Stimulated activated CD8-positive, alpha-beta memory T cell treated with anti-CD3 and anti-CD28 coated beads, Interleukin-4, amount 100 ng/mL, for 24 hours (primary cell): ENCODE results near the gene GALNS.
"Not testable (repeated sequence)": the region's sequence is repeated elsewhere in the genome, so short reads cannot be mapped to it uniquely, and the experiment has no call there.

Experiments used
- DNase-seq: peaks from one replicate; pipeline ENCODE4 v3.0.0-alpha.2; 2020; ENCODE audit warnings: low read depth

GALNS gene

DNA sequence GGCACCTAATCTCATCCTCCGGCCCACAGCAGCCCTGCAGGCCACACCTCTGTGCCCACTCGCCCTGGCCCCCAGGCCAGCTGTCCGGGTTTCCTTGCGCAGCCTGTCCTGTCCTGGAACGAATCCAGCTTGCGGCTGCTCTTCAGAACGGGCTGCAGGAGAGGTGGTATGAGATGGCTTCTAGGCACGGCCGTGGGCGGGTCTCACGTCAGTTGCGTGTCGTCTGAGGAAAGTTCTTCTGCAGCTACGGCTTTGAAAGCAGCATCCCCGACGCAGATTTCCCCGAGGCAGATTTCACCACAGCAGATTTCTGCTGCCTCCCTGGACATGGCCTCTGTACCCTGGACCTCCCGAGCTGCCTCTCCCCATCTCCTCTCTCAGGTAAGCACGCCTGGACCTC lies 18.2 kb downstream of the GALNS start:
- no peak for DNase-seq

DNA sequence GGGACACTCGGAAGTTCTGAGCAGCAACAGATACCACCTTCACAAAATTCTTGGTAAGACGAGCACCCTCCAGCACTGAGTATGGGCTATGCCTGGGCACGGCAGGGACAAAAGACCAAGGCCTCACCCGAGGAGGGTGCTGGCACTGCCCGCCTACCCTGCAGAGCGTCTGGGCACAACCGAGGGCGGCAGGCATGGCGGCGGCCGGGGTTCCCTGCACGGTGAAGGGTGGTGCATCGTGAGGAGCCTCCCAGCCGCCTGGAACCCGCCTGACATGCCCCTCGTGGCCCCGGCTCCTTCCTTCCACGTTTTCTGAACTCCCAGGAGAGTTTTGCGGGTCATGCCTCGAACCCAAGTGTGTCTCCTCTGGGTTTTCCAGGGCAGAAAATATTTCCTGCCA lies 18.9 kb downstream of the GALNS start:
- no peak for DNase-seq

DNA sequence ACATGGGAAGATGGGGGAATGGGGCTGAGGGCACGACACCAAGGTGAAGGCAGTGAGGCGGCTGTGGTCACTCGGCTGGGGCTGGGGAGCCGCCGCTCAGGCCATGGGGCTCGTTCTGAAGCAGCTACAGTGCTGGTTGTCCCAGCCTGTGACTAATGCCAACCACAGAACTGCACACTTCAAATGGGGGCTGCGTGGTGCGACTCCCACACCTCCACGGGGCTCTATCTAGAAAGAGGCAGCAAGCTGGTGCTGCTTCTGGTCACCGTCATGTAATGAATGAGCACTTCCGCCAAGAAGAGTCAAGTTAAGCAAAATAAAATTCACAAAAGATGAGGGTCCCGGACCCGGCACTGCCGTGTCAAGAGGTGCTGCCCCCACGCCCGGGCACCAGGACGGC lies 20.0 kb downstream of the GALNS start:
- DNase-seq: no peak

GRCh38 chr16:88835818-88836217 lies 20.9 kb downstream of the GALNS start:
- DNase-seq: no peak

- DNase-seq: no peak
Measured at GRCh38 chr16:88835383-88835782, 21.4 kb downstream of the GALNS start.

DNA sequence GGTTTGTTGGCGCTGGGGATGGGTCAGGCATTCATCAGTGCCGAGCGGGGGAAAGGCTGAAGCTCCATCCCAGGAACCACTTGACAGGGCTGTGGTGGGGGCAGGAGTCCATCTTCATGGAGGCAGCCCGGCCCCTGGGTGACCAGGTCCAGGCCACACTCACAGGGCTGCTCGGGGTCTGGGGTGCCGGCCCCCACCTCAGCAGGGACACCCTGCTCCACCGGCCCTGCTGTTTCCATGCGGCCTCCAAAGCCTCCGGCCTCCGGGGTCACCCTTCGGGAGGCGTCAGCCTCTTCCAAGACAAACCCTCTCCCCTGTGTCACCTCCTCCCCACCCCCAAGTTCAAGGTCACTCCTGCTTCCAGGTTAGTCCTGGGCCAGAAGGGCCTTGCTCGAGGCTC lies 22.1 kb downstream of the GALNS start:
- DNase-seq: no peak

- DNase-seq: no peak
Measured at GRCh38 chr16:88833086-88833485, 23.7 kb downstream of the GALNS start.

DNA sequence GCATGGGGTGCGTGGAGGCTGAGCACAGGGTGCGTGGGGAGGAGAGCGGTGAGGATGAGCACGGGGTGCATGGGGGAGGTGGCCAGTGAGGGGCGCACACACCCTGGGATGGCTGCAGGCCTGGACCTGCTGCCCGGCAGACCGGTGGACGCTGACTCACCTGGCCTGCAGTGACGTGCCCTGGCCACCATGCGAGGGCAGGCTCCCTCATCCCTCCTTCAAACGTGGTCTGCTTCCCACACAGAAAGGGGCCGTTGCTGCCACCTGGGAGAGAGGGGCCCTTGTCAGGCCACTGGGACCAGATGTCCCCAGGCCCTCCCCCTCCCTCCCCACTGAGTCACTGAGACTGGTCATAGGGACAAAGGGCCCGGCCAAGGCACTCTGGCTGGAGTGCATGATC lies 24.9 kb downstream of the GALNS start:
- DNase-seq: no peak

GRCh38 chr16:88830783-88831182 lies 26.0 kb downstream of the GALNS start:
- DNase-seq: no peak

GRCh38 chr16:88830258-88830657 lies 26.5 kb downstream of the GALNS start:
- no peak for DNase-seq

DNA sequence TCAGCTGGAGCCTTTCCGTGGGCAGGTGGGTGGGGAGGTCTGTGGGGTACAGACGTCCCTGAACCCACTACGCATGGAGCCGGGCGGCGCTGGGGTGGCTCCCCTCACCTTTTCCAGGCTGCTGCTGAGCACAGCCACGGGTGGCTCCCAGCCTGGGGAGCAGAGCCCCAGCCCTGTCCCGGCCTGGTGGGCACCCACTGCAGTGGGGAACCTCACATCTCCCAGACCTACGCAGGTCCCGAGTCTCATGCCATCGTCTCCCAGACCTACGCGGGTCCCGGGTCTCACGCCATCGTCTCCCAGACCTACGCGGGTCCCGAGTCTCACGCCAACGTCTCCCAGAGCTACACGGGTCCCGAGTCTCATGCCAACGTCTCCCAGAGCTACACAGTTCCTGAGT lies 28.0 kb downstream of the GALNS start:
- no peak for DNase-seq

DNA sequence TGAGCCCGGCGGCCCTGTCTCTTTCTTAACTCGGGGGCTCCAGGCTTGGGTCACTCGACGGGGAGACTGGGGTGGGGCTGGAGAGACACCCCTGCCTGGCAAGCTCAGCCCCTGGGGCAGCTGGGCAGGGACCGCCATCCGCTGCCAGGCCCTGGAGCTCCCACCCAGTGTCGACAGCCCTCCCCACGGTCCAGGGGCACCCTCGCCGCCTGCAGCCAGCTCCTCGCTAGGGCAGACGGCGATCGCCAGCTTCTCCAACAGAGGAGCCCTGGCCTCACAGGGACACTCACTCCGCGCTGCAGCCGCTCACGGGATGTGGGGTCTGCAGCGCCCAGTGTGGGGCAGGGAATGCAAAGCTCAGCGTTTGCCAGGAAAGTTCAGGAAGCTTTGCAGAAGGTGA lies 29.0 kb downstream of the GALNS start:
- DNase-seq: no peak

DNA sequence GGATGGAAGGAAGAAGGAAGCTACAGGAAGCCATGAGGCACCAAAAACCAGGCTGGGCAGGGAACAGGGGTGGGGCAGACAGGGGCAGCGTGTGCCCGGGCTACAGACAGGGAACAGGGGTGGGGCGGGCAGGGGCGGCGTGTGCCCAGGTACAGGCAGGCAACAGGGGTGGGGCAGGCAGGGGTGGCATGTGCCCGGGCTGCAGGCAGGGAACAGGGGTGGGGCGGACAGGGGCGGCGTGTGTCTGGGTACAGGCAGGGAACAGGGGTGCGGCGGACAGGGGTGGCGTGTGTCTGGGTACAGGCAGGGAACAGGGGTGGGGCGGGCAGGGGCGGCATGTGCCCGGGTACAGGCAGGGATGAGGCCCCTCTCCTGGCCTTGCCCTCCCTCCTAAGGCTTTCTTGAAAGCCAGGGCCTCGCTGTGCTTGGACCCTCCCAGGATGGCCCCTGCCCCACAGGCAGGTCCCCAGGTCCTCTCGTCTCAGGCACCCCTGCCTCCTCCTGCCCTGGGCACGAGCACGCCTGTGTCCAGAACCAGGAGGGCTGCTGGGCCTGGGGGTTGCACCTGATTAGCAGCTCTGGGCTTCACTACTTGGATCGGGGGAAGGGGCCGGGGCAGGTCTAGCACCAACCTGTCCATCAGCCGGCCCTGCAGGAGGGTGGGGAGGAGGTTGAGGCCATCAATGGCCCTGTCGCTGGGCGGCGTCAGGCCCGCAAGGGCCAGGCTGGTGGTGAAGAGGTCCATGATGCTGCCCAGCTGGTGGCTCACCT lies 30.5 kb downstream of the GALNS start:
- DNase-seq: no peak

DNA sequence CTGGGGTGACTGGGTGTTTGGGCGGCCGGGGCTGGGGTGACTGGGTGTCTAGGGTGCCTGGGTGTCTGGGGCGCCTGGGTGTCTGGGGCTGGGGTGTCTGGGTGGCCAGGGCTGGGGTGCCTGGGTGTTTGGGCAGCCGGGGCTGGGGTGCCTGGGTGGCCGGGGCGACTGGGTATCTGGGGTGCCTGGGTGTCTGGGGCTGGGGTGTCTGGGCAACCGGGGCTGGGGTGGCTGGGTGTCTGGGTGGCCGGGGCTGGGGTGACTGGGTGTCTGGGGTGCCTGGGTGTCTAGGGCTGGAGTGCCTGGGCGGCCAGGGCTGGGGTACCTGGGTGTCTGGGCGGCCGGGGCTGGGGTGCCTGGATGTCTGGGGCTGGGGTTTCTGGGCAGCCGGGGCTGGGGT lies 31.6 kb downstream of the GALNS start:
- no peak for DNase-seq

- DNase-seq: no peak
Measured at GRCh38 chr16:88824256-88825077, 32.3 kb downstream of the GALNS start.

- not testable (repeated sequence) for DNase-seq
Measured at GRCh38 chr16:88823646-88824045, 33.1 kb downstream of the GALNS start.

- no peak for DNase-seq
Measured at GRCh38 chr16:88822281-88823040, 34.3 kb downstream of the GALNS start.

DNA sequence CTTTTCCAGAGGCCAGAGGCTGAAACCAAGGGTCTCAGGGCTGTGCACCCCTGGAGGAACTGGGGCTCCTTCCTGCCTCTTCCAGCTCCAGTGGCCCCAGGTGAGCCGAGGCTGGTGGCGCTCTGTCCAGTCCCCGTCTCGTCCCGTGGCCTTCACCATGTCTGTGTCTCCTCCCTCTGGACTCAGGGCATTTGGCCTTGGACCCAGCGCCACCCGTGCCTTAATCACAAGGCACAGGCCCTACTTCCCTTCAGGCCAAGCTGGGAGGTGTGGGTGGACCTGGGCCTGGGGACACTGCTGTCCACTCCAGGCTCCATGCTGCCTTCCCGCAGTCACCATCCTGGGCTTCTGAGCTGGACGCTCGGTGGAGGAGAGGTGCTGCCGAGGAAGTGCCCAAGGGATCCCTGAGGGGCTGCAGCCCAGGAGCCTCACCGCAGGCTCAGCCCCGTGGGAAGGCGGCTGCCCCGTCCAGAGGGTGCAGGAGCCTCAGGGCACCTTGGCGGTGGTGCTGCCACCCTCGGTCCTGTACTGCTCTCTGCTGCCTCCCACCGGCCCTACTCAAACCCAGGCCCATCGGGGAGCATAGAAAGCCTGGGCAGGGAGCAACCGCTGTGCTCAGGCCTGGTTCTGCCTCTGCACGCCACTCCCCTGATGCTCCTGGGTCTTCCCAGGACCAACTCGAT lies 35.4 kb downstream of the GALNS start:
- no peak for DNase-seq

GRCh38 chr16:88820385-88821025 lies 36.2 kb downstream of the GALNS start:
- no peak for DNase-seq

DNA sequence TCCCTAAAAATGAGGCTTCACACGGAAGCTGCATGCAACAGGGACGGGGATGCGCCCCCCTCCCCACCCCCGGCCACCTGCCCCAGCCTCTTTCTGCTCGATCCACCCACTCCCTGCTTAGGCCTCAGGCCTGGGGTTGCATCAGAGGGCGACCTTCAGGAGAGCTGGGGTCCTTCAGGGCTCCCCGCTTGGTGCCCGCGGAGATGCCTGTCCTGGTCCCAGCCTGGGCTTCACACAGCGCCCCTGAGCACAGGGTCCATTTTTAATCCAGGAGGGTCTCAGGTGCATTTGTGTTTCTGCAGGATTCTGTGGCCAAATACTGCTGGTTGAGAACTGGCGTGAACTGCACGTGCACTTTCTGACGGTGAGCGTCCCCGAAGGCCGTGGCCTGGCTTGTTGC lies 37.6 kb downstream of the GALNS start:
- no peak for DNase-seq

DNA sequence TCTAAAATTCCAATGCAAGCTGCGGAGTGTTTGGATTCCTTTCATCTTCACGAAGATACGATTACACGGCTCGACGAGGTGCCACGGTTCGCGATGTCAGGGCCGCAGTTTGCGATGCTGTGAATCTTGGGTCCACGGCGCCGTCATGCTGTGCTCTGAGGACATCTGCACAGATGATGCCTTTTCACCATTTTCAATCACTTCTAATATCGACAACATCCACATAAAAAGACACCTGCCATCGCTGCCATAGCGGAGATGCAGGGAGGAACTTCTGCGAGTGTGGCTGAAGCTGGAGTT lies 38.2 kb downstream of the GALNS start:
- no peak for DNase-seq
